Cardiac atrium fibroblast (primary cell): ENCODE data around the gene C1orf141. TPM values are rescaled to one million over a fixed set of nuclear protein-coding genes. Genes with fewer than 3 reads are reported as not detected.

Experiments
- total RNA-seq: library from RNA; depleted of rRNA; stranded (reverse); fragments of >200 nt; gene quantifications from 2 replicates; pipeline ENCODE4 v1.2.3, GENCODE V29; 2015

Gene C1orf141
- total RNA-seq = not detected in 2 replicates

GRCh38 chr1:67134695-67135094 is at the start of gene C1orf141:
TSS of gene C1orf141 (minus strand) at chr1:67134970. CDS start at chr1:67127240, 7,730 bp downstream.

GRCh38 chr1:67166196-67166595 is 31.4 kb upstream of the C1orf141 start, which contains the start of gene IL23R:
TSS of gene IL23R (plus strand) at chr1:67166454. CDS start at chr1:67168121, 1,667 bp downstream.

GRCh38 chr1:67053785-67054772 is 80.7 kb downstream of the C1orf141 start, which contains the start of gene SLC35D1:
TSS of gene SLC35D1 (minus strand) at chr1:67054148. CDS start at chr1:67054013, 135 bp downstream.

Other genes with a start within 250 kb of the C1orf141 start
- 1.5 and 5.4 TPM in 2 replicates for gene DNAI4, start 210.1 kb downstream of the C1orf141 start, total RNA-seq
- gene MIER1, start 210.0 kb downstream of the C1orf141 start, total RNA-seq = 15.9 and 18.0 TPM in 2 replicates
- 8.9 and 9.0 TPM in 2 replicates for gene SLC35D1, start 80.8 kb downstream of the C1orf141 start, total RNA-seq
- not detected in 2 replicates for gene IL23R, start 31.5 kb upstream of the C1orf141 start, total RNA-seq
- not detected in 2 replicates for gene IL12RB2, start 172.9 kb upstream of the C1orf141 start, total RNA-seq